Sigmoid colon (tissue), 7 donors: ENCODE results near the gene JAZF1. TPM values are rescaled to one million over a fixed set of nuclear protein-coding genes. Genes with fewer than 3 reads are reported as not detected.

ENCODE experiments used
- DNase-seq: peaks from one replicate; pipeline ENCODE4 v3.0.0-alpha.2; 2019
- H3K27ac ChIP-seq, 4 donors: fragments of 200-600 bp; sonication (generic); one replicate each; pipeline ENCODE4 v1.5.1; 2016 to 2019; ENCODE audit warnings: mild to moderate bottlenecking in 1 of 4
- H3K27me3 ChIP-seq, 3 donors: fragments of 200-600 bp; sonication (generic); one replicate each; pipeline ENCODE4 v1.5.1; 2019; ENCODE audit warnings: mild to moderate bottlenecking in 1 of 3
- H3K36me3 ChIP-seq, 4 donors: fragments of 200-600 bp; sonication (generic); one replicate each; pipeline ENCODE4 v1.5.1; 2016 to 2019
- H3K4me1 ChIP-seq, 4 donors: fragments of 200-600 bp; sonication (generic); one replicate each; pipeline ENCODE4 v1.5.1; 2017 to 2019
- H3K4me3 ChIP-seq, 4 donors: fragments of 200-600 bp; sonication (generic); one replicate each; pipeline ENCODE4 v1.5.1; 2017 to 2019; ENCODE audit warnings: mild to moderate bottlenecking in 2 of 4, moderate library complexity in 1 of 4
- H3K9me3 ChIP-seq, 4 donors: fragments of 200-600 bp in 3 of 4; sonication (generic) in 3 of 4; one replicate each; pipeline versions ENCODE4 v1.5.1 to v1.6.1; 2013 to 2019
- EP300 ChIP-seq, 4 donors: sonication (generic); formaldehyde crosslinking; IDR thresholded peaks; one replicate each; pipeline ENCODE4 v1.6.1; 2017; ENCODE audit warnings: antibody characterized with exemption in 4 of 4
- POLR2A ChIP-seq, 2 donors: fragments of 450-650 bp; IDR thresholded peaks; one replicate each; pipeline ENCODE4 v1.6.1; 2016; ENCODE audit warnings: antibody characterized with exemption in 2 of 2, mild to moderate bottlenecking in 2 of 2, moderate library complexity in 2 of 2
- POLR2AphosphoS5 ChIP-seq, 4 donors: sonication (generic); formaldehyde crosslinking; IDR thresholded peaks; one replicate each; pipeline ENCODE4 v1.6.1; 2017; ENCODE audit warnings: antibody characterized with exemption in 4 of 4
- WGBS, 2 donors: extraction: QIAGEN DNeasy Blood & Tissue Kit; methylation state at CpG; one replicate each; pipeline ENCODE4 v1.1.7; 2013; 5-methylcytosine and 5-hydroxymethylcytosine counted together
- intact Hi-C: fragments of 100-400 bp; cut with DNase I; formaldehyde crosslinking; loops from one replicate; pipeline ENCODE4 v1.15.1; 2023
- polyA plus RNA-seq, 3 donors: library from polyadenylated mRNA; stranded (reverse); fragments of 200-250 nt; gene quantifications; one replicate each; pipeline ENCODE4 v1.2.3, GENCODE V29; 2013
- total RNA-seq, 4 donors: library from RNA; depleted of rRNA; stranded (reverse); fragments of >200 nt; gene quantifications; one replicate each; pipeline ENCODE4 v1.1.0, GENCODE V29; 2016
- TF ChIP-seq, protein P1 (sequence below), 4 experiments: fragments of 450-650 bp in 3 of 4; fragments of 200-600 bp in 1 of 4; IDR thresholded peaks; one replicate each; pipeline ENCODE4 v1.5.1; 2016 to 2019; ENCODE audit warnings: antibody characterized with exemption in 4 of 4, mild to moderate bottlenecking in 3 of 4, moderate library complexity in 2 of 4
- donor health status: healthy with polysubstance abuse.
- donor health status: Bipolar disorder and iron deficiency.
- donor health status: healthy.

Gene JAZF1
- total and polyA plus RNA-seq, 7 donors: 4.2 to 59.6 (median 46.4) TPM

DNA sequence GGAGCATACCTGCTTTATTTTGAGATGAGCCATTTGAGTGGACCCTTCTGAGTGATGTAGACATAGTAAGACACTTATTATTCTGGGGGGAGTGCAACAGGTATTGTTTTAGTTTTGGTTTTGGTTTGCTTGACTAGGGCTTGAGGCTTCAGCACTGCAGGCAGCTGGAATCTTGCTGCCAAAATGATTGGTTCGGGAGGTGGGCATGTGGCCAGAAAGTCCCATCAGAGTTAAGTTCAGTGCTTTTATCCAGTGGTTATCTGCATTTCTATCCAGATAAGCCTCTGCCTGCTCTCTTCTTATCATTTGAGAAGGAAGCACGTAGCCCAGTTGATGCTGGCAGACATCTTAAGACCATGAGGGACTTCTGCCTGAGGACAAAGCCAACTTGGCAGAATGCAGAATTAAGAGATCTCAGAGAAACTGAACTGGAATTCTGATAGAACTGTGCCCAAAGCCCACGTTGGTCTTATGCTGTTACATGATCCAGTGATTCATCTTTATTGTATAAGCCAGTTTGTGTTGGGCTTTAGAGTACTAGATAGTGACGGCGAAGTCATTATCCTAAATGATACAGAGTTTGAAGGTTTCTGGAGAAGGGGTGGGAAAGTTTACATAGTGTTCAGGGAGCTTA is 9.6 kb upstream of the JAZF1 start:
- intact Hi-C loops: no loop called here
- H3K4me3 ChIP-seq: no peak overlapping the region
- H3K4me1 ChIP-seq: no peaks in the 10 kb centered on the region
- no peaks in the 10 kb centered on the region for H3K9me3 ChIP-seq
- no peak for DNase-seq
- no peaks in the 10 kb centered on the region for H3K27me3 ChIP-seq
- no peaks in the 10 kb centered on the region for H3K36me3 ChIP-seq
- H3K27ac ChIP-seq: no peak overlapping the region
- TF ChIP-seq POLR2A (IDR thresholded peaks at IDR 0.05) (no peak), POLR2AphosphoS5 (IDR thresholded peaks at IDR 0.05) (no peak), EP300 (IDR thresholded peaks at IDR 0.05) (no peak)
- TF ChIP-seq, protein P1, sequence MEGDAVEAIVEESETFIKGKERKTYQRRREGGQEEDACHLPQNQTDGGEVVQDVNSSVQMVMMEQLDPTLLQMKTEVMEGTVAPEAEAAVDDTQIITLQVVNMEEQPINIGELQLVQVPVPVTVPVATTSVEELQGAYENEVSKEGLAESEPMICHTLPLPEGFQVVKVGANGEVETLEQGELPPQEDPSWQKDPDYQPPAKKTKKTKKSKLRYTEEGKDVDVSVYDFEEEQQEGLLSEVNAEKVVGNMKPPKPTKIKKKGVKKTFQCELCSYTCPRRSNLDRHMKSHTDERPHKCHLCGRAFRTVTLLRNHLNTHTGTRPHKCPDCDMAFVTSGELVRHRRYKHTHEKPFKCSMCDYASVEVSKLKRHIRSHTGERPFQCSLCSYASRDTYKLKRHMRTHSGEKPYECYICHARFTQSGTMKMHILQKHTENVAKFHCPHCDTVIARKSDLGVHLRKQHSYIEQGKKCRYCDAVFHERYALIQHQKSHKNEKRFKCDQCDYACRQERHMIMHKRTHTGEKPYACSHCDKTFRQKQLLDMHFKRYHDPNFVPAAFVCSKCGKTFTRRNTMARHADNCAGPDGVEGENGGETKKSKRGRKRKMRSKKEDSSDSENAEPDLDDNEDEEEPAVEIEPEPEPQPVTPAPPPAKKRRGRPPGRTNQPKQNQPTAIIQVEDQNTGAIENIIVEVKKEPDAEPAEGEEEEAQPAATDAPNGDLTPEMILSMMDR (IDR thresholded peaks at IDR 0.05): no peak
- WGBS, 2 donors: 59 to 73% methylated on average over 5 of the region's 5 CpGs

DNA sequence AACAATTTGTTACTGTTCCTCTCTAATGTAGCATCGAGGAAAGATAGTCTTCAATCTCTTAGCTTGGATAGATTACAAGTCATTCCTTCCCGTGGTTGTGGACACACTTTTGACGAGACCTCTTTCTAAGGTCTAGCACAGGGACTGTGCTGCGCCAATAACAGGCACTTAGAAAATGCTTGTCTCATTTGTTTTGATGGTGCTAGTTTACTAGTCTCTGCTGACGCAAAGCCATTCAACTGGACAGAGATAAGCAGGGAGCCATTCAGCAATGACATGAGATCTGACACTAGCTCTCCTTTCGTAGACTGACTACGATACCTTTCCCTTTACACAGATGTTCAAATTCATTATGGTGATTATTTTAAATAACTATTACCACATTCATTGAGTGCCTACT is 6.4 kb upstream of the JAZF1 start:
- TF ChIP-seq POLR2A (IDR thresholded peaks at IDR 0.05): no peak
- no peak for TF ChIP-seq EP300 (IDR thresholded peaks at IDR 0.05)
- TF ChIP-seq POLR2AphosphoS5 (IDR thresholded peaks at IDR 0.05): no peak
- TF ChIP-seq, protein P1 (IDR thresholded peaks at IDR 0.05): no peak
- 94% methylated on average over 7 of the region's 7 CpGs for WGBS, 2 donors
- H3K27me3 ChIP-seq: no peaks in the 10 kb centered on the region
- H3K36me3 ChIP-seq: no peaks in the 10 kb centered on the region
- no peaks in the 10 kb centered on the region for H3K9me3 ChIP-seq
- no peak overlapping the region for H3K27ac ChIP-seq
- no peak overlapping the region for H3K4me3 ChIP-seq
- H3K4me1 ChIP-seq: peaks cover 0 to 7% (median 5%) of the 10 kb centered on the region in 4 donors
- intact Hi-C loops: loop anchor here (10.0 kb wide), 3 partner anchors 218 to 522 kb away; partner anchors contain the start of gene HIBADH
- no peak for DNase-seq

DNA sequence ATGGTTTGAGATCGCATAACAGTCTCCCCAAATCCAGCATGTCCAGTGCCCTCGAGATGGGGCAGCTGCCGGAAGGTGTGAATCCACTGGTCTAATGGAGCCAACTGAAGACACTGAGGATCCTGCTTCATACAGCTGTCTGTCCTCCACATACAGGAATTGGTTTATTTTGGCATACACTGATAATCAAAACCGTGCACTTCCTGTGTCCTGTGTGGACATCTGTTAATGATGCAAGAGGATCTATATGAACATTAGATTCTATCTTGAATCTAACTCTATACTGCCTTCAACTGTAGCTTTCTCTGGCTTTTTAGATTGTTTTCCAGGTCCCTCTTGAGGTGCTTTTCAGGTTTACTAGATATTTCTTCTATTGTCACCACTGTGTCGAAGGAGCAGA is 3.0 kb upstream of the JAZF1 start:
- no peak for TF ChIP-seq EP300 (IDR thresholded peaks at IDR 0.05)
- no peak for TF ChIP-seq POLR2AphosphoS5 (IDR thresholded peaks at IDR 0.05)
- no peak for TF ChIP-seq POLR2A (IDR thresholded peaks at IDR 0.05)
- TF ChIP-seq, protein P1 (IDR thresholded peaks at IDR 0.05): no peak
- H3K9me3 ChIP-seq: no peaks in the 10 kb centered on the region
- 72 to 75% methylated on average over 5 of the region's 5 CpGs for WGBS, 2 donors
- H3K4me1 ChIP-seq: peaks cover 0 to 25% (median 20%) of the 10 kb centered on the region in 4 donors
- H3K4me3 ChIP-seq: no peak overlapping the region
- DNase-seq: no peak
- H3K27ac ChIP-seq: no peak overlapping the region
- no peaks in the 10 kb centered on the region for H3K36me3 ChIP-seq
- intact Hi-C loops: loop anchor here (5.0 to 10.0 kb wide), 5 partner anchors 89 to 519 kb away; partner anchors contain the start of gene HIBADH
- no peaks in the 10 kb centered on the region for H3K27me3 ChIP-seq

DNA sequence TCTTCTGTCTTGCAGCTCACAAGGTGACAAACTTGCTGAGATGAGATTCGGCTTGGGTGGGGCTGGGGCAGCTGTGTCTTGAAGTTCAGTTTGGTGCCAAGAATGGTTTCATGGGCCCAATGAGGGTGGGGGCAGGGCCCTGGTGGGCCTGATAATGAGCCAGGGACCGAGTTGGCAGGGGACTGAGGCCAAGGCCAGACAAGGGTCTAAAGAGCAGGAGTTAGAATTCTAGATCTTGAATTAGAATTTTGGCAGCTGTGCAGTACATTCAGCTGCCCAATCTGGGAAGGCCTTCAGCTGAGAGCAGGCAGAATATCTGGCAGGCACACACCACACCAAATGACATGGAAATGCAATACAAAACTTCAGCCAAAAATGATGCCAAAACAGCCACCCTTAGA is 1.5 kb upstream of the JAZF1 start:
- 35 to 67% methylated on average over 2 of the region's 2 CpGs for WGBS, 2 donors
- no peak for DNase-seq
- intact Hi-C loops: loop anchor here (5.0 to 10.0 kb wide), 5 partner anchors 90 to 517 kb away; partner anchors contain the start of gene HIBADH
- no peaks in the 10 kb centered on the region for H3K9me3 ChIP-seq
- no peak overlapping the region for H3K4me3 ChIP-seq
- no peaks in the 10 kb centered on the region for H3K27me3 ChIP-seq
- peak overlapping the region in 3 of 4 donors; percentile 40 to 95 (median 94) for H3K27ac ChIP-seq
- H3K4me1 ChIP-seq: peaks cover 0 to 41% (median 35%) of the 10 kb centered on the region in 4 donors
- H3K36me3 ChIP-seq: no peaks in the 10 kb centered on the region
- TF ChIP-seq, protein P1 (IDR thresholded peaks at IDR 0.05): no peak
- no peak for TF ChIP-seq POLR2A (IDR thresholded peaks at IDR 0.05)
- no peak for TF ChIP-seq POLR2AphosphoS5 (IDR thresholded peaks at IDR 0.05)
- no peak for TF ChIP-seq EP300 (IDR thresholded peaks at IDR 0.05)
